OCI-LY7 (cell line): Measurements from ENCODE around the gene PSMG3.

ENCODE experiments used
- CTCF ChIP-seq: fragments of 200-600 bp; sonication (generic); conservative IDR thresholded peaks from 2 replicates; pipeline ENCODE4 v1.5.1; 2014; ENCODE audit warnings: mild to moderate bottlenecking, antibody characterized with exemption, low read length, moderate library complexity, mixed read lengths
- EZH2phosphoT487 ChIP-seq: fragments of 200-600 bp; sonication (generic); IDR thresholded peaks from 2 replicates; pipeline ENCODE4 v1.6.1; 2018; ENCODE audit warnings: low read depth, borderline replicate concordance, mild to moderate bottlenecking, mixed run types, antibody characterized with exemption, low read length, moderate library complexity, mixed read lengths

- TF ChIP-seq CTCF (no peak), EZH2phosphoT487 (no peak)
Measured at GRCh38 chr7:1593904-1594421, 24.1 kb upstream of the PSMG3 start.
